ENCODE measurements around the gene MXI1.
"Not testable (repeated sequence)": the region's sequence is repeated elsewhere in the genome, so short reads cannot be mapped to it uniquely, and the experiment has no call there.

Gene MXI1

DNA sequence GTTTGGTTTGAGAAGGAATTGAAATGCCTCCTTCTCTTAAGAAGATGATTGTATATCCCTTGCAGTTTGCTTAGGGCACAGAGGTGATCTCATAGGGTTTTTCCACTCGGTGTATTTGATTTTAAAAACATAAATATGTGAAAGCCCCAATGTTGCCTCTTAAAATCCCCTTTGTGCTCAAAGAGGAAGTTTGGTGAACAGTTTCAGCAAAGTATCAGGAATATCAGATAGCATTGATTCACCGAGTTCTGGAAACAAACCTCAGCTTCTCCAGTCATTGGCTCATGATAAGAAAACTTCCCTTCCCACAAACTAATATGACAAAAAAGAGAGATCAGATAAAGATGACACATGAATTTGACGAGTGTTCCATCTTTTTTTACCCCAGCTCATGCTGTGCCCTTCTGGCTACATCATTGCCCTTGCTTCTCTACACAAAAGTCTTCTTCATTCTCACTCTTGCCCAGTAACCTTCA, 117.4 kb downstream of the MXI1 start:
- no peak for DNase-seq

DNA sequence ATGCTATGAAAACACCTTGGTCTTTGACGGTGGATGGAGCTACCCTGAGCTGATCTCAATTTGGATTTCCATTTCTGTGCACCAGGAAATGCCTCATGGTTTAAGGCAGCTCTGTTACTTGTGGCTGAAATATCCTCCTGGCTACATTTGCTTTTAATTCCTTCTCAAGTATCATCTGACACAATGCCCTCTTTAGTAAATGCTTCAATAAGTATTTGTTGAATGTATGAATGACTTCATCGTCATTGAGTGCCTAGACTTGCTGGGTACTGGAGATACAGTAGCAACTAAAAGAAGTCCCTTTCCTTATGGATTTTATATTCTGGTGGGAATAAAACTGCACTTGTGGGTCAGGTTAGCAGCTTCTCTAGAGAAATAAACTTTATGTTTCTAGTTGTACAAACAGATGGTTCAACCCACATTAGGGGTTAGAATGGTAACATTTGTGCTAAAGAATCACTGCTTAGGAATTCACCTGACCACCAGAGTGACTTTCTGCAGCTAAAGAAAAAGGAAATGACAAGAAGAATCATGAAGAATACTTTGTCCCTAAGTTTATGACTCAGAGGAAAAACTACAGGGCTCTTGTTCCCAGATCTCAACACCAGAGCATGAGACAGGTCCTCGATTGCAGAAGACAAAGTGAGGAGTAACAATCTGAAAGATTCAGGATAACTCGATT, 119.1 kb downstream of the MXI1 start:
- DNase-seq: no peak

DNA sequence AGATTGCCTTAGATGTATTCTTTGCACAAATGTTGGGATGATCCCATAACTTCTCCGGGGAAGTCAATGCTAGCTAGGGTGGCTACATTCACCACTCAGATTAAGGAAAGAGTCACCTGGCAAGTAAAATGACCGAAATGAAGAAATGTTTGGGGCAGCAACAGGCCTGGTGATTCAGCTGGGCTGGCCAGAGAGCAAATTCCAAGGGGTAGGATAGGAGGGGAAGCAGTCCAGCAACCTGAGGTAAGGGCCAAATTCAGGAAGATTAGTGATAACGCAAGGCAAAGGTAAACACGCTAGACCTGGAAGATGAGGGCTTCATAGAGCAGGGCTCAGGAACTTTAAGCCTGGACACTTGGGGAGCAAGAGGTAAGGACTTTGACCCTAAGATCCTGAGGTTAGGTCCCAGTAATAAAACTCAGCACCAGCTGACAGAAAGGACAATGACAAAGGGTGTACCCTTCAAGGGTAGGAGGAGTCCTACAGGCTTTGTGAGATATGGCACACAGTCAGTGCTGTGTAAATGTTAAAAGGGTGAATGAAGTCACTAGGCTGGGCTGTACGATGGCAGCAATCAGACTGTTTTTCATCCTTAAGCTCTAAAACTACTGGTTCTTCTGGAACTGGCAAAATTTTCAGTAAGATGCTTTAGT, 120.0 kb downstream of the MXI1 start:
- DNase-seq: no peak

DNA sequence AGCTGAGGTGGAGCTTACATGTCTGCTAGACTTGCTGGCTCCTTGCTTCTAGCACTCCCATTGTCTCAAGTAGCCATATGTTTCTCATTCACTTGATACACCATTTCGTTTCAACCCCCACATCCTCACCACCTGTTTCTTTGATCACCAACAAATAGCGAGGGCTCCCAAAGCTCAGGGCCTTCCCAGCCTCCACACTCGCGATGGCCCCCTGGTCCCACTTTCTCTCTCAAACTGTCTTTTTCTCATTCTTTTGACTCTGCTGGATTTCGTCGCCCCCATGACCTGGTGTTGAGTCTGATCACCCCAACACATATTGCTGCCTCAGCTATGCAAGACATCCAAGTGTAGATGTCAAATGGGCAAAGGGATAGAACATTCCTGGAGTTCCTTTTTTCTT, 123.3 kb downstream of the MXI1 start:
- no peak for DNase-seq

DNA sequence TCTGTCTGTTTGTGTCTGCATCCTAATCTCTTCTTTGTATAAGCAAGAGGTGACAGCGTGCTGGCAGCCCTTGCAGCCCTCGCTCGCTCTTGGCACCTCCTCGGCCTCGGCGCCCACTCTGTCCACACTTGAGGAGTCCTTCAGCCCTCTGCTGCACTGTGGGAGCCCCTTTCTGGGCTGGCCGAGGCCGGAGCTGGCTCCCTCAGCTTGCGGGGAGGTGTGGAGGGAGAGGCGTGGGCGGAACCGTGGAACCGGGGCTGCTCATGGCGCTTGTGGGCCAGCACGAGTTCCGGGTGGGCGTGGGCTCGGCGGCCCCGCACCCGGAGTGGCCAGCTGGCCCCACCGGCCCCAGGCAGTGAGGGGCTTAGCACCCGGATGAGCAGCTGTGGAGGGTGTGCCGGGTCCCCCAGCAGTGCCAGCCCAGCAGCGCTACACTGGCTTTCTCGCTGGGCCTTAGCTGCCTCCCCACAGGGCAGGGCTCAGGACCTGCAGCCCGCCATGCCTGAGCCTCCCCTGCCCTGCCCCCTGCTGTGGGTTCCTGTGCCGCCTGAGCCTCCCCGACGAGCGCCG, 123.9 kb downstream of the MXI1 start:
- not testable (repeated sequence) for DNase-seq

DNA sequence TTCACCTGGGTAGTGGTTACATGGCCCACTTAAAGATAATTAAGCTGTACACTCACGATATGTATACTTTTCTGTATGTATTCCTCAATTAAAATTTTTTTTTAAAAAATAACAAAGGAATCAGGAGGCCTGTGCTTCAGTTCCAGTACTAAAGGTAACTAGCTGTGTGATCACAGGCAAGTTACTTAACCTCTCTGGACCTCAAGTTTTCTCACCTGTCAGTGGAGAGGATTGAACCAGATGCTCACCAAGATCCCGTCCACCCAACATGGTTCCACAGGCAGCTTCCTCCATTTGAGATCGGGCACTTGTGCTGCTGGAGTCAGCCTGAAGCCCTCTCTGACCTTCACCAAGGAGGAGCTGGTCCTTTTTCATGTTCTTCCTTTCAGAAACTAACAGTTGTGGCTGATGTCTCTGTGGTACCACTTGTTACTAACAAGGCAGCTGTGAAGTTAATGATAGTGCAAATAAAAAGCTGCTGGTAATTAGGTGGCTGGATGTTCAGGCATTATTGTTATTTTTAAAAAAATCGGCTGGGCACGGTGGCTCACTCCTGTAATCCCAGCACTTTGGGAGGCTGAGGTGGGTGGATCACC, 126.8 kb downstream of the MXI1 start:
- DNase-seq: no peak

DNA sequence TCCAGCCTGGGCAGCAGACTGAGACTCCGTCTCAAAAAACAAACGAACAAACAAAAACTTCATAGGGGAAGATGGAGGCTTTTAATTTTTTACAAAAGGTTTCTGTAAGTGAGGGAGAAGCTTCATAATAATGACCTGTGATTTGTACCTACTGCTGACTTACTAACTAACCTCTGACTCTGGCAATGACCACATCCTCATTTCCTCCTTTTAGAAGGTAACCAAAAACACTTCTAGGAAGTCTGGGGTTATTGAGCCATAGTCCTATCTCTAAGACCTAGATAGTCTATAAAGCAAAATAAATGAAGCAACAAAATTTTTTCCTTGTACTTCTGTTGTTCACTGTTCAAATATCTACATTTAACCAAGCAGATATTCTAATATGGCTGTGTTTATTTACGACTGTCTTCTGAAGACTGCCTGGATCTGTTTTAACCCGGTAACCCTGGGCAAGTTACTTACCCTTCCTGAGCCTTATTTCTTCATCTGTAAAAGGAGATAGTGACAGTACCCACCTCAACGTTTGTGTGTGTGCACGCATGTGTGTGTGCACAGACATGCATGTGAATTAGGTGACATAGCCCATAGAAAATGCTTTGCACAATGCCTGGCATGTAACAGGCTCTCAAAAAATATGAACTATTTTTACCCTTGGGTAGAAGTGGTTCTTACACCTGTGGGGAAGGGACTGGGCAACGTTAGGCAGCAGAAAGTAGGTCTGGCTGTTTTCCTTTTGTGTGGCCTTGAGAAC, 128.1 kb downstream of the MXI1 start:
- DNase-seq: no peak

DNA sequence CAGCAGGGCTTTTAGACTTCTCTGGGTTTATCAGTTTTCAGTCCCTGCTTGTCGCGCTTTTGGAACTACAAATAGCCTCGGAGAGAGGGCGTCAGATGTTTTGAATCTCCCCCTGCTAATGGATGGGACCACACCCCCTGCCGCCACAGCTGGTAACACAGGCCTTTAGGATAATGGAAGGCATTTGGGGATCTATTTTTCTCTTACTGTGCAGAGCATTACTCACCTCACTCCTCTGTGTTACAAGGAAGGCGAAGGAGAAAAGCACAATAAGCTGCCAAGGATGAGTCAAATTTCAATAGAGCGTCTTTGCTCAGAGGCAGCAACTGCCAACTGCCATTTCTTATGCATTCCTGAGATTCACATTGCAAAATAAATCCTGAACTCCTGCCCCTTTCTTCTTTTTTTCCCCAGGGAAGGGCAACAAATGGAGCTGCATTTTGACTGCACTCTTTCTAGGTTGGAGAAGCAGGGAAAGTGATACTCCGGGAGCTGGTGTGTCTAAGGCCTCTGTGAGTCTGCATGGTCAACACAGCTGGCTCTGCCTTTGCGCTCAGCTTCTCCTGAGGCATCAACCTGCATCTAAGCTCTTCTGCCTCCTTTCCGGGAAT, 128.8 kb downstream of the MXI1 start:
- DNase-seq: no peak

All from SHP77 treated with DMSO at 0.1 percent for 48 hours (cell line).